ES-I3 (cell line): ENCODE measurements around the gene CAMTA1.

Experiments used
- H3K36me3 ChIP-seq: 2 replicates; pipeline ENCODE4 v1.6.1; 2013; ENCODE audit warnings: mild to moderate bottlenecking, low read length, control low read depth, moderate library complexity; ENCODE audit not compliant: insufficient read depth
- H3K4me1 ChIP-seq: 2 replicates; pipeline ENCODE4 v1.6.1; 2013; ENCODE audit warnings: mild to moderate bottlenecking, control low read depth, low read length; ENCODE audit not compliant: insufficient read depth
- H3K9ac ChIP-seq: 2 replicates; pipeline ENCODE4 v1.6.1; 2013; ENCODE audit warnings: low read depth, mild to moderate bottlenecking, low read length, moderate library complexity
- H3K9me3 ChIP-seq: 2 replicates; pipeline ENCODE4 v1.6.1; 2013; ENCODE audit warnings: mild to moderate bottlenecking, low read length, moderate library complexity; ENCODE audit not compliant: control insufficient read depth, insufficient read depth

The CAMTA1 gene

DNA sequence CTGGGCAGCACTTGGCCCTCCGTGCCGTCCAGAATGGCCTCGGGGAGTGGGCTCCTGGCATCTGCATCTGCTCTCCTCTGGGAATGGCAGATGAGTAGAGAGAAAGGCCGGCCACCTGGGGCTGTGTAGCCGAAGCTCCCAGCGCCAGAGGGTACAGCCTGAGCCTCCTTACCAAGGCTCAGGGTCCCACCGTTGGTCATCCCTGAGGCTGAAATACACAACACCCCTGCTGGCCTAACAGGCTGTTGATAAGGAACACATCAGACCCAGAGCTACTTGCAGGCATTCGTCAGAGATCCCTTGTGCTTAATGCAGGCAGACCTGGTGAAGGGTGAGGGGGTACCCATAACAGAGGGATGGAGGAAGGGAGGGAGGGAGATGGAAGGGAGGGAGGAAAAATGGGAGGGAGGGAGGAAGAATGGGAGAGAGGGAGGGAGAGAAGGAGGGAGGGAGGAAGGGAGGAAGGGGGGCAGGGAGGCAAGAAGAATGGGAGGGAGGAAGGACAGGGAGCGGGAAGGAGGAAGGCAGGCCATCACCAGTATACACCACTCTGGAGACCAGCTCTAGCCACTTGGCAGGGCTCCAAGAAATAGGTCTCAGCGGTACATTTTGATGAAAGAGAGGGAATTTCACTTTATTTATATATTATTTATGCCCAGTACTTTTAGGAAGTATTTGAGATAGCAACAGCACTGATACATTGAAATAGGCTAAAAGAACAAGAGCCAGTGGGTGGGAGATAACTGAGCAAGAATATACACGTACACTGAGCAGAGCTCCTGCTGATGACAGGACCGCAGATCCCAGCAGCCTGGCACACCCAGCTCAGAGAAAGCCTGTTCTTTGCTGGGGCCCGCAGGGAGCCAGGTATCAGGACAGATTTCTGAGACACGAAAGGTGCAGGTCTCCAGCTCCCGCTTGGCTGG lies 670.8 kb downstream of the CAMTA1 start:
- Histone ChIP-seq H3K36me3 (no peaks in the 10 kb centered on the region), H3K4me1 (peaks cover 12% of the 10 kb centered on the region), H3K9ac (no peak overlapping the region), H3K9me3 (no peaks in the 10 kb centered on the region)

DNA sequence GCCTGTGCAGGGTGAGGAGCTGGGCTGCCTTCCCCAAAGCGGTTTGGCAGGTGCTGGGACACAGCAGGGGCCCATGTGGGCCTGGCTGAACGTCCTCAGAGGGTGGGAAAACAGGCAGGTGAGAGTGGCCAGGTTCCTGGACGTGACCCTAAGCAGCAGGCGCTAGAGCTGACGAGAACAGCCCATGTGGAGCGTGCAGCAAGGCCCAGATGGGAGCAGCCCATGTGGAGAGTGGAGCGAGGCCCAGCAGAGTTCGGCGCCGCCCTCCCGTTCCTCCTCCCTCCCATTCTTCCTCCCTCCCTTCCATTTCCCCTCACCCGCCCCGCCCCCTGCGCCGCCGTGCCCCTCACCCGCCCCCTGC lies 671.4 kb downstream of the CAMTA1 start:
- H3K9ac ChIP-seq = no peak overlapping the region
- H3K36me3 ChIP-seq = no peaks in the 10 kb centered on the region
- H3K9me3 ChIP-seq = no peaks in the 10 kb centered on the region
- peaks cover 12% of the 10 kb centered on the region for H3K4me1 ChIP-seq

DNA sequence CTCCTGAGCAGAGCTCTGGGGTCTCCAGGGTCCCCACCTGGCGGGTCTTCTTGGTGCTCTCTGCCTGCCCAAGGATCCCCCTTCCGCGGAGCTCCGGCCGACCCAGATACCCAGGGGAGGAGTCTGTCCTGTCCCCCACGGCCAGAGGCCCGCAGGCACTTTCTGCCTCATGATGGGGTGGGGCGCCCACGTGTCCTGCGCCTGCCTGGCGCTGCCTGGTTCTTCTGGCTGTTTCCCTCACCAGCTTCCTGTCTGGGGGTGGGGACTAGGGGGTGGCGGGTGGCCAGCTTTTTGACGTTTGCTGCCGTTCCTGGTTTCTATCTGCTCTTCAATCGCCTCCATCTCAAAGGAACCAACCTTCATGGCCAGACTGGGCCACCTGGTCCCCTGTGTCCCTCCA lies 672.6 kb downstream of the CAMTA1 start:
- H3K4me1 ChIP-seq = peaks cover 12% of the 10 kb centered on the region
- no peaks in the 10 kb centered on the region for H3K36me3 ChIP-seq
- no peaks in the 10 kb centered on the region for H3K9me3 ChIP-seq
- no peak overlapping the region for H3K9ac ChIP-seq

DNA sequence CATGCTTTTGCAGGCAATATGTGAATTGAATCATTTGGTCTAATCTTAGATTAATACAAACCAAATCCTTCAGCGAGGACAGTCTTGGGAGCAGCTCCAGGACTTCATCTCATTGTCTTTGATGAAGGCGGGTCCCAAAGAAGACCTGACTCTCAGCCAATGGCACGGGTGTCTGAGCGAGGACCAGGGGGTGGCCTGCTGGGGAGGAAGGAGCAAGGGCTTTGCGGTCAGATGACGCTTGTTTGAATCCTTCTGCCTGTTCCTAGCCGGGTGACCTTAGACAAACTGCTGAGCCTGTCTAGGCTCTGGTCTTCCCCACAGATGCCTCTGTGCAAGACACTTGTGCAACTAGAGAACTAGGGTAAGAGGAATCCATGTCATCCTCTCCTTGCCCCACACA lies 673.7 kb downstream of the CAMTA1 start:
- peaks cover 12% of the 10 kb centered on the region for H3K4me1 ChIP-seq
- H3K9ac ChIP-seq = no peak overlapping the region
- no peaks in the 10 kb centered on the region for H3K36me3 ChIP-seq
- no peaks in the 10 kb centered on the region for H3K9me3 ChIP-seq

DNA sequence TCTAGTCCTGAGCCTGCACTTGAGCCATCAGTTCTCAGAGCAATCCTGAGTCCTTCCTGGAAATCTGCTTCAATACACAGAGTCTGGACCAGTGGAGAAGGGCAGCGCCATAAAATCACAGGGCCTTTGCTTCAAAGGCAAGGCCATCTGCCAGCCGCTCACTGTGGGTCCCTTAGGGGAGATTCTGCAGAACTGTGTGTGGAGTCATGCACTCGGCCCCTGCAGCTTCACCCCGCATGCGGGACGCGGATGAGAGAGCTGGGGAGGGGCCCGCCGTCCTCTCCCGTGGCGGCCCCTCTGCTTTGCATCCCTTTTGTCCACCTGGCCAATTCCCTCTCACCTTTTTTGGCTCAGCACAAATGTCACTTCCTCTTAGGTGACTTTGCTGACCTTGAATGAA lies 674.7 kb downstream of the CAMTA1 start:
- Histone ChIP-seq H3K9ac (no peak overlapping the region), H3K9me3 (no peaks in the 10 kb centered on the region), H3K36me3 (no peaks in the 10 kb centered on the region), H3K4me1 (peaks cover 9% of the 10 kb centered on the region)

DNA sequence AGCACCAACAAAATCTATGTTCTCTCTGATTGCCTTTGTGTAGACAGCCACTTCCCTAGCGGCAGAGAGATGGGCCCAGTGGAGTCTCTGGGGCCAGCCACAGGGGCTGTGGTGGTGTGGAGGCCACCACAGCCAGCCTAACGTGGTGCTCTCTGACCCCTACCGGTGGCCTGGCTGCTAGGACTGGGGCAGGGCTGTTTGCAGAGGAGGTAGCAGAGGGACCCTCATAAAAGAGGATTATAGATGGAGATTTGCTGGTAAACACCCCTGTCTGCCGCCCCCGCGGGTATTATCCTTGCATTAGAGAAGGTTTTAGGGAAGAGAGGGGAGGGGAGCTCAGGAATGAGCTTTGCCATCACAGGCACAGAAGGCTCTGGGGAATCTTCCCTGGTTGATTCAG lies 675.6 kb downstream of the CAMTA1 start:
- peaks cover 7% of the 10 kb centered on the region; the same call in 1 of the 2 replicates for H3K4me1 ChIP-seq
- no peak overlapping the region for H3K9ac ChIP-seq
- H3K9me3 ChIP-seq = no peaks in the 10 kb centered on the region
- H3K36me3 ChIP-seq = no peaks in the 10 kb centered on the region

DNA sequence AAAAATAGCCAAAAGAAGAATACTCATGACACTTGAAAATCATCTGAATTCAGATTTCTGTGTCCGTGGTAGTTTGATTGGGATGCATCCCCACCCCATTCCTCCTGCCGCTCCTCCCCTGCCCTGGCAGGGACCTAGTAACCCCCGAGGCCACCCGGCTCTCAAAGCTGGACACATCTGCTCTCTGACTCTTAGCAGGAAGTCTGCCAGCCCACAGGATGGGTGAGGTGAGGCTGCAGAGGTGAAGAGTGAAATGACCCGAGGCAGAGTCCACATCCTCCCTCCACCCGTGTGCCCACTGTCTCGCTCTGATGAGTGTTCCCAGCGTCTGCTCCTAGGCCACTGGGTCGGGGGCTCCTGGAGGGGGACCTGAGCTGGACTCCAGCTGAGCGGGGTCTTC lies 677.4 kb downstream of the CAMTA1 start:
- H3K9me3 ChIP-seq = no peaks in the 10 kb centered on the region
- no peaks in the 10 kb centered on the region for H3K4me1 ChIP-seq
- no peaks in the 10 kb centered on the region for H3K36me3 ChIP-seq
- H3K9ac ChIP-seq = no peak overlapping the region

DNA sequence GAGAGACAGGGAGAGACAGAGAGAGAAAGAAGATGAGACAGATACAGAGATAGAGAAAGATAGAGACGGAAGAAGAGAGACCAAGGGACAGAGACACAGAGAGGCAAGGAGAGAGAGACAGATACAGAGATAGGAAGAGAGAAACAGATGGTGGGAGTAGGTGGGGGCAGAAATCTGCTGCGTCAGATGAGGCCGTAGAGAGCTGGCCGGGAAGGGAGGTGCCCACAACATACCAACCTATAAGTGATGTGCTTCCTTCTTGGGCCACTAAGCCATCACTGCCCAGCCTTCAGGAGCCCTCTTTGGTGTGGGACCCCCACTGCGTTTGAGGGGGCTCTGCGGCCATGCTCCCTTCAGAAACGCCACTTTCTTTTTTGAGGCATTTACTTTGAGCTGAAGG lies 678.3 kb downstream of the CAMTA1 start:
- no peaks in the 10 kb centered on the region for H3K36me3 ChIP-seq
- H3K9ac ChIP-seq = no peak overlapping the region
- no peaks in the 10 kb centered on the region for H3K9me3 ChIP-seq
- no peaks in the 10 kb centered on the region for H3K4me1 ChIP-seq

DNA sequence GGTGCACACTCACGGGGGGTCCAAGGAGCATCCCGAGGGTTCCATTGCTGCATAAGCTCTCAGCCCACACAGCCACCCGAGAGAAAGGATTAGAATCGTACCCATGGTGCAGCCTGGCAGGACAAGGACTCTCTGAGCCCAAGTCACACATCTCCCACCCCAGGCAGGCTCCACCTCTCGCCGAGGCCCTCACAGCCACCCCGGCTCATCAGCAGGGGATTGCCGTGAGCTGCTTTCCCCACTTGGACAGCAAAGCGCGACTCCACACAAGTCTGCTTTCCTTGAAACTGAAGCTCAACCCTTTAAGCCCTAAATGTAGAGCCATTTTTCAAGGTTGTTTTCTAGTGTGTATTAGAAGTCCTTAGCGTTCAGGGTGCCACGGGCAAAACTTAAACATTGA lies 679.5 kb downstream of the CAMTA1 start:
- H3K9me3 ChIP-seq = no peaks in the 10 kb centered on the region
- no peaks in the 10 kb centered on the region for H3K36me3 ChIP-seq
- no peak overlapping the region for H3K9ac ChIP-seq
- no peaks in the 10 kb centered on the region for H3K4me1 ChIP-seq

DNA sequence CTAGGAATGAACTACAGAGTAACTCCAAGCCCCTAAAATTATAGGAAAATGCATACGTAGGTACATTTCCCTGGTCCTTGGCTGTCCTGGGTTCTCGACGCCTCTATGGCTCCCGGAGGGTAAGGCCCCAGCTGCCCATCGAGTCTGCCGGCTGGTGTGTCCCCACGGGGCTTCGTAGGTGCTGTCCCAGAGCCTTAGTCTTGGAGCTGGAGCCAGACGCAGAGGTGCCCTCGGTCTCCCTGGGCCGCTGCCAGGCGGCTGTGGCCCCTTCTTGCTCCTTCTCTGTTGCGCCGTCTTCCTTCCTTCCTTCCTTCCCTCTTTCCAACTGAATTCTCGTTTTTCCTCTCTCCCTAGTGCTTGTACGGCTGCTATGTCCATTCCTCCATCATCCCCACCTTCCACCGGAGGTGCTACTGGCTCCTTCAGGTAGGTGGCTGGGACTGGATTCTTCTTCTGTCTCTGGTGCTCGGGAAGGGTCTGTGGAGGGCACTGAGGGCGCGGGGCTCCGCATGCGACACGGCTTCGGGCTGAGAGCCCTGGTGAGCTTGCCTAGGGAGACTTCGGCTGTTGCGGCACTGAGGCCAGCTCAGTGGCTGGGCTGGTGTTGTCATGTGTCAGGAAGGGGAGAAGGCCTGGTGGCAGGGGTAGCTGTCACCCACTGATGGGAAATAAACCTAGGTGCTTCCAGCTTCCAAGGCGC lies 682.4 kb downstream of the CAMTA1 start:
- Histone ChIP-seq H3K36me3 (no peaks in the 10 kb centered on the region), H3K9ac (no peak overlapping the region), H3K4me1 (no peaks in the 10 kb centered on the region; the same call in 1 of the 2 replicates), H3K9me3 (no peaks in the 10 kb centered on the region)

DNA sequence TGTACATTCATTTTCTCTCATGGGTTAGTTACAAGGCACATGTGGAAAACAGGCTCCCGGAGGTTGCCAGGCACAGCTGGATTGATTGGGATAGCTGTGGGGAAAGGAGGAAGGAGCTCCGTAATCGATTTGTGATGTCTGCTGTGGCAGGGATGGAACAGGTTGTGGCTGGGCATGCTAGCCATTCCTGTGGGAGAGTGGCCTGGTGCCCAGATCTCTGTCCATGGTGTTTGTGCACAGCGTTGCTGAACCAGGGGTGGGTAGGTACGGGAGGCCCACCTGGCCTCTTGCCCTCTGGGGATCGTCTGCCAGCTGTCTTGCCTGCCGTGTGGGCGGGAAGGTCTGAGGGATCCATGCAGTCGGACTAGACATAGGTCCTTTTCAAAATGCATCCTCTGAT lies 683.0 kb downstream of the CAMTA1 start:
- H3K9me3 ChIP-seq = no peaks in the 10 kb centered on the region
- H3K36me3 ChIP-seq = no peaks in the 10 kb centered on the region
- H3K9ac ChIP-seq = no peak overlapping the region
- no peaks in the 10 kb centered on the region; the same call in 1 of the 2 replicates for H3K4me1 ChIP-seq

DNA sequence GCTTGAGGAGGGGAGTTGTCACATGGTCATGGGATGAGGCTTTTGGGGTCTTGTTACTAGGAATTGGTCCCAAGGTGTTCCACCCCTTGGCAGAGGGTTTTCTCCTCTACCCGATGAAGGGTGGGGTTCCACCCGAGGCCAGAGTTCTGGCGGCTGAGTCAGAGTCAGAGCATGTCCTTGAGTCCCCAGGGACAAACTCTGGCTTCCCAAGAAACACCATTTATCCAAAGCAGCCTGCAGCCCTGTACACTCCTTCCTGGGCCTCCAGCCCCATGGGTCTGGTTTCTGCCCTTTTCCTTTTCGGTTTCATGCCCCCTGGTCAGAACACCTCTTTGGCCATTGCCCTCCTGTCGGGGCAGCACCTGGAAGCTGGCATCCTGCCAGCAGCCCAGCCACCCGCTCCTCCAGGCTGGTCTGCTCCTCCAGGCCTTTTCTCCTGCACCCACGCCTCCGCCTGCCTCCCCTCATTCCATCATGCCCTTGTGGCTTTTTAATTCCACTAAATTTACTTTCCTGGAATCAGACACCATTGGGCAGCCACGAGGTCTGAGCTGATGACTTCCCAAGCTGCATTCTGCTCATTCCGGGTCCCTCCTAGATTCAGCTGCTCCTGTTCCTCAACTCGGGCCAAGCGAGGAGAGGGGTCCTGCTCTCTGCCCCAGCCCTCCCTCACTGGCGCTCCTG lies 684.1 kb downstream of the CAMTA1 start:
- Histone ChIP-seq H3K9me3 (no peaks in the 10 kb centered on the region), H3K9ac (no peak overlapping the region), H3K36me3 (no peaks in the 10 kb centered on the region), H3K4me1 (no peaks in the 10 kb centered on the region; the same call in 1 of the 2 replicates)

DNA sequence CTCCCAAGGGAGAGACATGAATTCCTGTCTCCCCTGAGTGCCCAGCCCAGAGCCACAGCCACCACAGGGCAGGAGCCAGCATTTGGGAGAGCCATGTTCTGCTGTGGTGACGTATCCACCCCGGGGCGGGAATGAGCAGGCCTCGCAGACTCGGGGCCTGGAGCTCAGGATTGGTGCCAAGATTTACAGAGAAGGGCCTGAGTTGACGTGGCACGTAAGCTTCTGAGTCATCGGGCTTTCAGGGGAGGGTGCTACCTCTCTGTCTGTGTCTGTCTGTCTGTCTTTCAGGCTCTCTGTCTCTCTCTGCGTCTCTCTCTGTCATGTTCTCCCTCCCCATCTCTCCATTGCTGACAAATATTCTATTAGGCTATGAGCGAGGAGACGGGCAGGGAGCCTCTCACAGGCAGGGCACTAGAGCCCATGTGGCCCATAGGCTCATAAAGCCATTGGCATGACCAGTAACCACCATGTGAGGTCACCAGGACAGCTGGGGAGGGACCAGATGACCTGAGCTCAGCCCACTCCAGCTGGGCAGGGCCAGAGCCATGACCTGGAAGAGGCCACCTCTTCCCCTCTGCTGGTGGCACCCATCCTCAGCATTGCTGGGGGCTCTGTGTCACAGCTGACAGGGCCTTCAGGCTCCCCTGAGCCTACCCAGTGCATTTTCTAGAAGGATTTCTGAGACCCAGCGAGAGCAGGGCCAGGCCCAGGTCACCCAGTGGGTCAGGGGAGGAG lies 685.8 kb downstream of the CAMTA1 start:
- H3K9ac ChIP-seq = no peak overlapping the region

DNA sequence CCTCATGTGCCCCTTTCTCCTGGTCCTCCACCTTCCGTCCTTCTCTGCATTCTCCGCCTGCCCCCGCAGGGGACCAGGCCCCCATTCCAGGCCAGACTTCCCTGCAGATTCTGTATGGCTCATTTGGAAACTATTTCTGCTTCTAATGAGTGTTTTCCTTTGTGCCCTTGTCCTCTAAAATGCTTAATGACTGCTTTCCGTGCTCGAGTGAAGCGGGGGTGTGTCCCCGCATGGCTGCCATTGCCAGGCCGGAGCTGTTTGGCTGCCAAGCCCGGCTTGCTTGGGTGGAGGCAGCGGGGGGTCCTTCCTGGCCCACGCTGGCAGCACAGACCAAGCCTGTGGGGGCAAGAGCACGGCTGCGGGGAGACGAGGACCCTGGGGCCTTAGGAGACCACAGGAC lies 686.6 kb downstream of the CAMTA1 start:
- H3K36me3 ChIP-seq = no peaks in the 10 kb centered on the region
- no peaks in the 10 kb centered on the region for H3K9me3 ChIP-seq
- H3K4me1 ChIP-seq = no peaks in the 10 kb centered on the region; the same call in 1 of the 2 replicates
- H3K9ac ChIP-seq = no peak overlapping the region

More for the DNA sequence above, 685.8 kb downstream of the CAMTA1 start:
- no peaks in the 10 kb centered on the region for H3K36me3 ChIP-seq
- H3K9me3 ChIP-seq = no peaks in the 10 kb centered on the region
- H3K4me1 ChIP-seq = no peaks in the 10 kb centered on the region; the same call in 1 of the 2 replicates
